Transverse colon (tissue), 4 donors: Measurements from ENCODE around the gene RAB8B. TPM values are rescaled to one million over a fixed set of nuclear protein-coding genes. Genes with fewer than 3 reads are reported as not detected.

ENCODE experiments used
- DNase-seq: peaks from one replicate; pipeline ENCODE4 v3.0.0-alpha.2; 2019
- H3K27ac ChIP-seq, 4 donors: fragments of 200-600 bp; sonication (generic); 2 replicates each; pipeline ENCODE4 v1.5.1; 2016 to 2018; ENCODE audit warnings: inconsistent platforms in 4 of 4
- H3K27me3 ChIP-seq: fragments of 200-600 bp; sonication (generic); 2 replicates; pipeline ENCODE4 v1.5.1; 2017; ENCODE audit warnings: inconsistent platforms
- H3K36me3 ChIP-seq, 4 donors: fragments of 200-600 bp; sonication (generic); 2 replicates each; pipeline ENCODE4 v1.5.1; 2017 to 2019; ENCODE audit warnings: inconsistent platforms in 4 of 4
- H3K4me1 ChIP-seq, 4 donors: fragments of 200-600 bp; sonication (generic); 2 replicates each; pipeline ENCODE4 v1.5.1; 2017 to 2020; ENCODE audit warnings: inconsistent platforms in 4 of 4
- H3K4me3 ChIP-seq, 4 donors: fragments of 200-600 bp; sonication (generic); 1 replicate in 1 of 4; 2 replicates in 3 of 4; pipeline versions ENCODE4 v1.5.1 to v1.6.1; 2017 to 2019; ENCODE audit warnings: inconsistent platforms in 4 of 4
- H3K9me3 ChIP-seq, 2 donors: fragments of 200-600 bp; sonication (generic); 2 replicates each; pipeline ENCODE4 v1.5.1; 2017 to 2019; ENCODE audit warnings: inconsistent platforms in 2 of 2
- EP300 ChIP-seq: sonication (generic); formaldehyde crosslinking; IDR thresholded peaks from one replicate; pipeline ENCODE4 v1.6.1; 2017; ENCODE audit warnings: antibody characterized with exemption, low read depth
- POLR2A ChIP-seq: fragments of 450-650 bp; IDR thresholded peaks from one replicate; pipeline ENCODE4 v1.6.1; 2016; ENCODE audit warnings: antibody characterized with exemption, mild to moderate bottlenecking, moderate library complexity
- POLR2AphosphoS5 ChIP-seq, 3 donors: sonication (generic); formaldehyde crosslinking; IDR thresholded peaks; one replicate each; pipeline ENCODE4 v1.6.1; 2016; ENCODE audit warnings: antibody characterized with exemption in 3 of 3
- WGBS, 2 donors: methylation state at CpG; one replicate each; pipeline ENCODE4 v1.1.5; 2018; ENCODE audit warnings: low coverage in 1 of 2; 5-methylcytosine and 5-hydroxymethylcytosine counted together
- in situ Hi-C, 4 donors: fragments of 200-750 bp; cut with MboI; loops; one replicate each; pipeline versions ENCODE4 v1.15.0 to v1.15.1; 2017; ENCODE audit warnings: low sequenced_read_pairs in 3 of 4, low pct_ligation_motif_present in 1 of 4, low pct_unique_long_range_greater_than_20kb in 1 of 4
- intact Hi-C: fragments of 100-400 bp; cut with DNase I; formaldehyde crosslinking; loops from one replicate; pipeline ENCODE4 v1.15.1; 2023; ENCODE audit warnings: low total_unique reads
- total RNA-seq, 4 donors: library from RNA; depleted of rRNA; stranded (reverse); fragments of >200 nt; gene quantifications; one replicate each; pipeline ENCODE4 v1.1.0, GENCODE V29; 2016
- TF ChIP-seq, protein P1 (sequence below), 5 experiments: fragments of 200-600 bp in 3 of 5; fragments of 450-650 bp in 2 of 5; sonication (generic) in 3 of 5; IDR thresholded peaks; 1 replicate in 2 of 5; 2 replicates in 3 of 5; pipeline ENCODE4 v1.5.1; 2016 to 2017; ENCODE audit warnings: antibody characterized with exemption in 5 of 5, inconsistent platforms in 3 of 5, mild to moderate bottlenecking in 2 of 5, moderate library complexity in 1 of 5

RAB8B gene
- total RNA-seq, 4 donors from 2014 or later, result 3.2 to 25.4 (median 9.5) TPM

DNA sequence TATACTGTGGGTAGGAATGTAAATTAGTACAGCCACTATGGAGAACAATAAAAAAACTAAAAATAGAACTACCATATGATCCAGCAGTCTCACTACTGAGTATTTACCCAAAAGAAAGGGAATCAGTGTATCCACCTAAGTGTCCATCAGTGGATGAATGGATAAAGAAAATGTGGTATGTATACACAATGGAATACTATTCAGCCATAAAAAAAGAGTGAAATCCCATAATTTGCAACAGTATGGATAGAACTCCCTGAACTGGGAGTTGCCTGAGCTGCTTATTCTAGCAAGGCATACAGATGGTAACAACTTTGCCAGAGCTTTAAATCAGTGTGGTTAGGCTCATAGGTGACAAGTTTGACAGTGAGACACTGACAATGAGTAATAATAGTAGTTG, 71.9 kb downstream of the RAB8B start:
- H3K36me3 ChIP-seq, result peaks cover 0 to 26% (median 3%) of the 10 kb centered on the region in 4 donors
- no peak for DNase-seq
- H3K9me3 ChIP-seq, result no peaks in the 10 kb centered on the region
- TF ChIP-seq EP300 (no peak), POLR2AphosphoS5 (IDR thresholded peaks at IDR 0.05) (no peak), POLR2A (no peak)
- TF ChIP-seq, protein P1, sequence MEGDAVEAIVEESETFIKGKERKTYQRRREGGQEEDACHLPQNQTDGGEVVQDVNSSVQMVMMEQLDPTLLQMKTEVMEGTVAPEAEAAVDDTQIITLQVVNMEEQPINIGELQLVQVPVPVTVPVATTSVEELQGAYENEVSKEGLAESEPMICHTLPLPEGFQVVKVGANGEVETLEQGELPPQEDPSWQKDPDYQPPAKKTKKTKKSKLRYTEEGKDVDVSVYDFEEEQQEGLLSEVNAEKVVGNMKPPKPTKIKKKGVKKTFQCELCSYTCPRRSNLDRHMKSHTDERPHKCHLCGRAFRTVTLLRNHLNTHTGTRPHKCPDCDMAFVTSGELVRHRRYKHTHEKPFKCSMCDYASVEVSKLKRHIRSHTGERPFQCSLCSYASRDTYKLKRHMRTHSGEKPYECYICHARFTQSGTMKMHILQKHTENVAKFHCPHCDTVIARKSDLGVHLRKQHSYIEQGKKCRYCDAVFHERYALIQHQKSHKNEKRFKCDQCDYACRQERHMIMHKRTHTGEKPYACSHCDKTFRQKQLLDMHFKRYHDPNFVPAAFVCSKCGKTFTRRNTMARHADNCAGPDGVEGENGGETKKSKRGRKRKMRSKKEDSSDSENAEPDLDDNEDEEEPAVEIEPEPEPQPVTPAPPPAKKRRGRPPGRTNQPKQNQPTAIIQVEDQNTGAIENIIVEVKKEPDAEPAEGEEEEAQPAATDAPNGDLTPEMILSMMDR (IDR thresholded peaks at IDR 0.05), result no peak
- H3K4me1 ChIP-seq, result no peaks in the 10 kb centered on the region
- H3K4me3 ChIP-seq, result no peak overlapping the region
- no peak overlapping the region for H3K27ac ChIP-seq
- in situ Hi-C loops, result loop anchor here in 1 of 4 donors (25.0 kb wide), 1 partner anchor 99 kb away; the partner anchor contains the start of gene RPS27L
- no peaks in the 10 kb centered on the region for H3K27me3 ChIP-seq
- intact Hi-C loops, result no loop called here

DNA sequence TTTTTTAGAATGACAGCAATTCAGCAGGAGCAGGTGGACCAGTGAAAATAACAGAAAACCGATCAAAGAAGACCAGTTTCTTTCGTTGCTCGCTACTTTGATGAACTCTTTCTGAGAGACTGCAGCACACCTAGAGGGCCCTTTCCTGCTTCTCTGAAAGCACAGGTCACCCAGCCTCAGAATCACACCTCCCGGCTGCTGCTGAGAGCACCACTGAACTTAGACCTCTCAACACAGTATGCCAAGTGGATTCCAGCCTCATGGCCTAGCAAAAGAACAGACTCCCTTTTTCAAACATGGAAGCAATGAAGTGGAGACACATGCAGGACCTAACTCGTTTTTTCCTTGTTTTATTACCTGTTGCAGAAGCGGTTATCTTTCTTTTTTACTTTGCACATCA, 74.1 kb downstream of the RAB8B start:
- no peak for DNase-seq
- in situ Hi-C loops, result loop anchor here in 1 of 4 donors (25.0 kb wide), 1 partner anchor 101 kb away; the partner anchor contains the start of gene RPS27L
- intact Hi-C loops, result no loop called here
- H3K9me3 ChIP-seq, result no peaks in the 10 kb centered on the region
- WGBS, 2 donors, result 91% methylated on average over 4 to 6 of the region's 6 CpGs
- no peaks in the 10 kb centered on the region for H3K27me3 ChIP-seq
- peaks cover 0 to 26% (median 3%) of the 10 kb centered on the region in 4 donors for H3K36me3 ChIP-seq
- H3K27ac ChIP-seq, result no peak overlapping the region
- no peaks in the 10 kb centered on the region for H3K4me1 ChIP-seq
- TF ChIP-seq POLR2AphosphoS5 (IDR thresholded peaks at IDR 0.05) (no peak), POLR2A (no peak), EP300 (no peak)
- TF ChIP-seq, protein P1 (IDR thresholded peaks at IDR 0.05), result no peak
- no peak overlapping the region for H3K4me3 ChIP-seq

DNA sequence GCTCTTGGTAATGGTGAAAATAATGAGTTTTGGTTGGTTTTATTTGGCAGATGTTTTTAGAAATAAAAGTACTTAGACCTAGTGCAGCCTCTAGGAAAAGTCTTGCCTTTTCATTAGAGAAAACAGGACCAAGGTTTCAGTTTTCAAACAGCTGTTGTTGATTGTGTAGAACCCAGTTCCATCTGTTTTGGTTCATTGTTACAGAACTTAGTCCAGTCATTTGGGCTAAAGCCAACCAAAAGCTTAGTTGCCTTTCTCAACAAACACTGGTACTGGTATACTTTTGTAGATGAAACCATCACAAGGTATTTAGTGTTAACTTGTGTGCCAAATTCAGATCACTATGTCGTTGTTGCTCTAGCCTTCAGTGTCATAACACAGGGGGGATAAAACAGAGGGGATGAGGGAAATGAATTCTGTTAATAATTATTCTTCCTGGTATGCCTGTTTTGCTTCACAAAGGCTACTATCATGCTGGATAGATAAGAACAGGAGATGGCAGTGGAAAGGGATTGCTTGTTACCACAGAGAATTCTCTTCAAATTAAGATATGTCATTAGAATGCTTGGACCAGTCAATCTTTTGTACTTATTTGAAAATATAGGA, 75.4 kb downstream of the RAB8B start:
- Histone ChIP-seq H3K4me1 (no peaks in the 10 kb centered on the region), H3K4me3 (no peak overlapping the region), H3K9me3 (no peaks in the 10 kb centered on the region), H3K27ac (no peak overlapping the region), H3K36me3 (peaks cover 0 to 15% (median 3%) of the 10 kb centered on the region in 4 donors), H3K27me3 (no peaks in the 10 kb centered on the region)
- intact Hi-C loops (no loop called here), in situ Hi-C loops (loop anchor here in 1 of 4 donors (25.0 kb wide), 1 partner anchor 102 kb away; the partner anchor contains the start of gene RPS27L)
- TF ChIP-seq POLR2AphosphoS5 (IDR thresholded peaks at IDR 0.05) (no peak), EP300 (no peak), POLR2A (no peak)
- TF ChIP-seq, protein P1 (IDR thresholded peaks at IDR 0.05), result no peak
- WGBS, 2 donors, result 50 to 59% methylated on average over 1 of the region's 1 CpG
- no peak for DNase-seq

DNA sequence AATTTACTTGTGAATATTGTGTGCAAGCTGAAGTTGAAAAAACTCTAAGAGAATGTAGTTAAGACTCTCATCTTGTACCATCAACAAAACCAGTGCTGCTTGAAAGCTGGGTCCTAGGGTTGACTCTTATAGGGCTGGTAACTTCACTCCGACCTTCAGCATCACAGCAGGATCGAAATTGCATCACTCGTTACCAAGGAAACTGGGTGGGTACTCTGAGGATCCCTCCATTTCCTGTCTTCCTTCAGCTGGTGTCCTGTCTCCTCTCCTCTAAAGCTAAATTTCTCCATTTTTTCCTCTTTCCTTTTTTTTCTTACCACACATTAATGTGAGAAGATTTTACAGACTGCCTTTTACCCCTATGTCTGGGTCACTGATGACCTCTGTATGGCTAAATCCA, 85.0 kb downstream of the RAB8B start:
- Histone ChIP-seq H3K9me3 (no peaks in the 10 kb centered on the region), H3K27ac (no peak overlapping the region), H3K4me1 (peaks cover 0 to 19% (median 8%) of the 10 kb centered on the region in 4 donors), H3K27me3 (no peaks in the 10 kb centered on the region), H3K4me3 (no peak overlapping the region), H3K36me3 (no peaks in the 10 kb centered on the region)
- intact Hi-C loops (loop anchor here (10.0 kb wide), 1 partner anchor 120 kb away; the partner anchor contains the start of gene RPS27L), in situ Hi-C loops (loop anchor here in 2 of 4 donors (10.0 to 25.0 kb wide), 2 partner anchors 110 to 112 kb away; partner anchors contain the start of gene RPS27L (in 1 of the 2))
- no peak for DNase-seq
- no peak for TF ChIP-seq POLR2A
- TF ChIP-seq, protein P1 (IDR thresholded peaks at IDR 0.05), result no peak
- no peak for TF ChIP-seq POLR2AphosphoS5 (IDR thresholded peaks at IDR 0.05)
- no peak for TF ChIP-seq EP300
- 72 to 90% methylated on average over 2 to 3 of the region's 3 CpGs for WGBS, 2 donors
